Left ventricle myocardium inferior (tissue), 1 donor: ENCODE results near the gene ARHGAP42. TPM values are rescaled to one million over a fixed set of nuclear protein-coding genes. Genes with fewer than 3 reads are reported as not detected.

Source experiments
- DNase-seq: peaks from one replicate; pipeline ENCODE4 v3.0.0-alpha.2; 2020
- H3K27ac ChIP-seq: fragments of 200-600 bp; replicated peaks from 2 replicates; pipeline ENCODE4 v1.8.0; 2021
- H3K27me3 ChIP-seq: fragments of 200-600 bp; 2 replicates; pipeline ENCODE4 v1.8.0; 2021; ENCODE audit warnings: low read depth
- H3K36me3 ChIP-seq: fragments of 200-600 bp; 2 replicates; pipeline ENCODE4 v1.8.0; 2021
- H3K4me1 ChIP-seq: fragments of 200-600 bp; 2 replicates; pipeline ENCODE4 v1.8.0; 2021
- H3K4me3 ChIP-seq: fragments of 200-600 bp; 2 replicates; pipeline ENCODE4 v1.8.0; 2021; ENCODE audit warnings: mild to moderate bottlenecking, moderate library complexity
- H3K9me3 ChIP-seq: fragments of 200-600 bp; replicated peaks from 2 replicates; pipeline ENCODE4 v1.8.0; 2021
- intact Hi-C: fragments of 100-400 bp; cut with micrococcal nuclease; formaldehyde crosslinking; loops from one replicate; pipeline ENCODE4 v1.11.0; 2022
- total RNA-seq: library from RNA; stranded (reverse); fragmentation: NEBNext Ultra II Directional; extraction: Animal tissue kit (Norgen Biotek cat#: 25700); gene quantifications from one replicate; pipeline ENCODE4 v1.2.1, GENCODE V29; 2021
- TF ChIP-seq, protein P1 (sequence below): fragments of 200-600 bp; IDR thresholded peaks from 2 replicates; pipeline ENCODE4 v1.8.0; 2021; ENCODE audit warnings: antibody characterized with exemption, mild to moderate bottlenecking, borderline replicate concordance
- donor health status: DM: no; HTN: yes; CAD: no; lungs with severe emphysema.

Gene ARHGAP42
- total RNA-seq, 1 donor from 2014 or later = 11.1 TPM

DNA sequence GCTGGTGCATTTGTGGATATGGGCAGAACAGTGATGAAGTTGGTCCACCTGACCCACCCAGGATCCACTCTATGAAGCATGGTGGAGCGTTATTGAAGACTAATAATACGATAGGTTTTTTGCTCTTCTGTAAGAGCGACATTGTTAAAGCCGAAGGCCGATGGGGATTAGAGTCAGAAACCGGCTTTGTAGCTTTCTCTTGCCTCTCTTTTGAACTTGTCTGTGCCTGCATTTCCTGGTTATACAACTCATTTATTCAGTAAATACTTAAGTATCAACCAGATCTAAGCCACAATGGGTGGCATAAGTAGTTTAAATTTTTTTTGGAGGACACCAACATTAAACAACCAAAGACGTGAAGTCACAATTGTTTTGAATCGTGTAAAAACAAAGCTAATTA lies 93.4 kb downstream of the ARHGAP42 start:
- Histone ChIP-seq H3K4me1 (peaks cover 21% of the 10 kb centered on the region), H3K4me3 (no peak overlapping the region), H3K27ac (no peak overlapping the region), H3K27me3 (no peaks in the 10 kb centered on the region), H3K9me3 (no peaks in the 10 kb centered on the region), H3K36me3 (no peaks in the 10 kb centered on the region)
- intact Hi-C loops = loop anchor here (10.0 kb wide), 1 partner anchor 66 kb away; no protein-coding TSS in a partner anchor
- TF ChIP-seq, protein P1, sequence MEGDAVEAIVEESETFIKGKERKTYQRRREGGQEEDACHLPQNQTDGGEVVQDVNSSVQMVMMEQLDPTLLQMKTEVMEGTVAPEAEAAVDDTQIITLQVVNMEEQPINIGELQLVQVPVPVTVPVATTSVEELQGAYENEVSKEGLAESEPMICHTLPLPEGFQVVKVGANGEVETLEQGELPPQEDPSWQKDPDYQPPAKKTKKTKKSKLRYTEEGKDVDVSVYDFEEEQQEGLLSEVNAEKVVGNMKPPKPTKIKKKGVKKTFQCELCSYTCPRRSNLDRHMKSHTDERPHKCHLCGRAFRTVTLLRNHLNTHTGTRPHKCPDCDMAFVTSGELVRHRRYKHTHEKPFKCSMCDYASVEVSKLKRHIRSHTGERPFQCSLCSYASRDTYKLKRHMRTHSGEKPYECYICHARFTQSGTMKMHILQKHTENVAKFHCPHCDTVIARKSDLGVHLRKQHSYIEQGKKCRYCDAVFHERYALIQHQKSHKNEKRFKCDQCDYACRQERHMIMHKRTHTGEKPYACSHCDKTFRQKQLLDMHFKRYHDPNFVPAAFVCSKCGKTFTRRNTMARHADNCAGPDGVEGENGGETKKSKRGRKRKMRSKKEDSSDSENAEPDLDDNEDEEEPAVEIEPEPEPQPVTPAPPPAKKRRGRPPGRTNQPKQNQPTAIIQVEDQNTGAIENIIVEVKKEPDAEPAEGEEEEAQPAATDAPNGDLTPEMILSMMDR = no peak
- no peak for DNase-seq

DNA sequence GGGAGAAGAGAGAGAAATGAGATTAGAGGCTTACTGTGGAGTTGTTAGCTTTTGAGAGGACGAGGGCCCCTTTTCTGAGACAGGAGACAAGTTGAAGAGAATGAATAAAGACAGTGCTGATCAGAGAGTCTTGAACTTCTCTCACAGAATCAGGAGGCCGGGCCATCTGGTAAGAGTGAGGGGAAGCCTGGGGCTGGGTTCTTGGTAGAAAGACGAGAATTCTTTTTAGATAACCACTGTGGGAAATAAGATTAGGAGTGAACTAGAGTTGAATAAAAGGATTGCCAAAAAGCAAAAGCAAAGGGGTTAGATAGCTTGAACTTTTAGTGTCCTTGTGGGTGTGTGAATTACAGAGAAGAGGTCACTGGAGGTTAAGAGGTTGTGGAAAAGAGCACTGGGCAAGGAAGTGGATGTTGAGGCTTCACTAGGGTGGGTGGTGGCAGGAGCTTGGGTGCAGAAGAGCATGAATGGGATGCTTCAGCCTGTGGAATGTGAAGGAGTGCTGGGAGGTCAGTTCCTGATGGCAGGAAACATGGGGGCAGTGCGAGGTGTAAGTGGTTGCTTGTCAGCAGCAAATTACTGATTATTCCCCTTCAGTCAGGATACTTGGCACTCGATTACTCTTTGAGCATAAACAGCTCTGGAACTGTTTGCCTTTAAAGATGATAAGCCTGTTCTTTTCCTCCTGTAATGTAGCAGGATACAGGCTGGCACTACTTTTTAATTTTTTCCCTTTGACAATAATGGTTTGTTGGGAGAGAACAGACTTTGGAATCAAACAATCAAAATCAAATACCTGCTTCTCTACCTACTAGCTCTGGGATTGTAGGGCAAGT lies 98.3 kb downstream of the ARHGAP42 start:
- TF ChIP-seq, protein P1 = no peak
- Histone ChIP-seq H3K27me3 (no peaks in the 10 kb centered on the region), H3K36me3 (no peaks in the 10 kb centered on the region), H3K9me3 (no peaks in the 10 kb centered on the region), H3K27ac (peak overlapping the region; percentile 47), H3K4me3 (no peak overlapping the region), H3K4me1 (peaks cover 36% of the 10 kb centered on the region)
- intact Hi-C loops = loop anchor here (10.0 kb wide), 1 partner anchor 71 kb away; no protein-coding TSS in a partner anchor
- peak; percentile 23 for DNase-seq

DNA sequence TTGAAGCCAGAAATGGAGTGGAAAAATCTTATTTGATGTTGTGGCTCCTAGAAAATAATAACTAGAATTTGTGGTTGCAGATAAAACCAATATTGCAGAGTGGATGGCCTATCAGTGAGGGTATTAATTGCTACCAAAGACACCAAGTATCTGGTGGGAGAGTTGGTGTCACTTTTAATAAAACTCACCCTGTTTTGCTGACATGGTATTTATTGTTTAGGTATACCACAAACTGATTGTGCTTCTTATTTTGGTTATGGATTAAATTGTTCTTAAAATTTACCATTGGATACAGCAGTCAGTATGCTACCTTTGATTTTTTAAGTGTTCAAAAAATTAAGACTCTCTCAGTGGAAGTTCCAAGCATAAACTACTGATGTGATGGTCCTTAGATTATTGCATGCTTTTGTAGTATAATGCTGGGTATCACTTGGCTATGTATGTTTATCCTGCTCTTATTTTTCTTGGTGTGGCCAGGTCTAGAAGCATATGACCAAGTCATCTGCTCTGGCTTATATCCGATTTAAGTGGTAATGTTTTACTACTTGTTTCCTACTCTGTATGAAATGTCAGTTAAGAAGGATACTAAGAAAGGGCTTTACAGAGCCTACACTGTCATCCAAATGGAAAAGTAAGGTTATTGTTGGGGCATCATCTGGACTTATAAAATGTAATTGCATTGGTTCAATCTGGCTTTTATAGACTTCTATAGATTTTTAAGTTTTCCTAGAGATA lies 101.6 kb downstream of the ARHGAP42 start:
- Histone ChIP-seq H3K36me3 (no peaks in the 10 kb centered on the region), H3K27me3 (no peaks in the 10 kb centered on the region), H3K4me3 (no peak overlapping the region), H3K4me1 (peaks cover 58% of the 10 kb centered on the region), H3K9me3 (no peaks in the 10 kb centered on the region), H3K27ac (peak overlapping the region; percentile 13)
- DNase-seq = no peak
- TF ChIP-seq, protein P1 = no peak
- intact Hi-C loops = loop anchor here (10.0 kb wide), 1 partner anchor 74 kb away; no protein-coding TSS in a partner anchor

DNA sequence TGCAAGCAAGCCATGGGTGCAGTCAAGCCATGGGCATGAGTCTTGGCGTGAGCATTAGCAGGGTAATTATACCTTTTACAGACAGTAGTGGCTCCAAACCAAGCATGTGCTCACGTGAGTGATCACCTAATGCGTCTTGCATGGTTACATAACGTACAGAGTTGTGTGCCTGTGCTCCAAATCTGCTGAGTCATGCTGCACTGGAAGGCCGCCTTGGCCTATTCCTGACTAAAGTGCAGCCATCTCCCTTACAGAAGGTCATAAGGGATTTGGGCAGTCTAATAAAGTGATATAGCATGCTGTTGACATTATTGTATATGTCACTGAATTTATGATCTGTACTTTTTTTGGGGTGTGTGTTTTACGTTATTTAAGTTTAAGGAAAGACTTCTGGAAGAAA lies 102.4 kb downstream of the ARHGAP42 start:
- Histone ChIP-seq H3K4me3 (no peak overlapping the region), H3K9me3 (no peaks in the 10 kb centered on the region), H3K4me1 (peaks cover 57% of the 10 kb centered on the region), H3K27me3 (no peaks in the 10 kb centered on the region), H3K36me3 (no peaks in the 10 kb centered on the region), H3K27ac (peak overlapping the region; percentile 13)
- intact Hi-C loops = loop anchor here (10.0 kb wide), 1 partner anchor 75 kb away; no protein-coding TSS in a partner anchor
- DNase-seq = peak; percentile 23
- TF ChIP-seq, protein P1 = no peak

DNA sequence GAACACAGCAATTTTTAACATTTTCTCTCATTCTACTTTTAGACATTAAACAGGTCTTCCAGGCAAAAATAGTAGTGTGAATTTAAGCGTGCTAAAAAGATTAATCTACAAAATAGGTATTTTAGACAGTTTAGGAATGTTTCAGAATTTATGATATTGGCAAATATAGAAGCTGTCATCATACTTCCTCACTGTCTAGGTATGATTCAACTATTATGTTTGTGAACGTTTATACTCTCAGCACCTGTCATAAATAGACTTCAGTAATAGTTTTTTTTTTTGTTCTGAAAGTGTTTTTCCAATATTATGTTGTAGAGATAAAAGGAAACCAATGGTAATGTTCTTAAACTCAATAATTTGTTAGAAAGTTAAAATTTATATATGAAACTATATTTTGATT lies 103.0 kb downstream of the ARHGAP42 start:
- H3K36me3 ChIP-seq = no peaks in the 10 kb centered on the region
- TF ChIP-seq, protein P1 = no peak
- DNase-seq = no peak
- H3K4me3 ChIP-seq = no peak overlapping the region
- H3K9me3 ChIP-seq = no peaks in the 10 kb centered on the region
- peak overlapping the region; percentile 13 for H3K27ac ChIP-seq
- peaks cover 51% of the 10 kb centered on the region for H3K4me1 ChIP-seq
- intact Hi-C loops = no loop called here
- no peaks in the 10 kb centered on the region for H3K27me3 ChIP-seq
